Bladder microvascular endothelial cell (primary cell): ENCODE results near the gene L3MBTL2. TPM values are rescaled to one million over a fixed set of nuclear protein-coding genes. Genes with fewer than 3 reads are reported as not detected.

ENCODE experiments used
- total RNA-seq: library from RNA; depleted of rRNA; stranded (reverse); fragments of >200 nt; gene quantifications from 2 replicates; pipeline ENCODE4 v1.2.3, GENCODE V29; 2014

Gene L3MBTL2
- total RNA-seq, result 24.0 and 33.0 TPM in 2 replicates

GRCh38 chr22:41204992-41205900 is at the start of gene L3MBTL2:
L3MBTL2 (plus strand) TSS chr22:41205312; CDS start chr22:41205363, 51 bp downstream.

GRCh38 chr22:41240377-41241132 is 35.4 kb downstream of the L3MBTL2 start, which contains the start of gene CHADL:
CHADL (minus strand) TSS chr22:41240931; CDS start chr22:41240881, 50 bp downstream.

Other genes with a start within 250 kb of the L3MBTL2 start
- 22.0 and 86.2 TPM in 2 replicates for gene EP300, start 112.7 kb upstream of the L3MBTL2 start, total RNA-seq
- 0.32 and 1.0 TPM in 2 replicates for gene CHADL, start 35.6 kb downstream of the L3MBTL2 start, total RNA-seq
- gene RANGAP1, start 80.9 kb downstream of the L3MBTL2 start, total RNA-seq, result 77.2 and 181 TPM in 2 replicates
- gene ZC3H7B, start 96.2 kb downstream of the L3MBTL2 start, total RNA-seq, result 50.2 and 221 TPM in 2 replicates
- 2.6 and 4.5 TPM in 2 replicates for gene TEF, start 176.6 kb downstream of the L3MBTL2 start, total RNA-seq
- 11.3 and 20.6 TPM in 2 replicates for gene TOB2, start 241.5 kb downstream of the L3MBTL2 start, total RNA-seq